Colonic mucosa (tissue), 4 donors: ENCODE results near the gene LCP2. TPM values are rescaled to one million over a fixed set of nuclear protein-coding genes. Genes with fewer than 3 reads are reported as not detected.

Experiments used
- DNase-seq: peaks from one replicate; pipeline ENCODE4 v3.0.0-alpha.2; 2020
- H3K27ac ChIP-seq: fragments of 200-600 bp; one replicate; pipeline ENCODE4 v1.8.0; 2021
- H3K27me3 ChIP-seq: fragments of 200-600 bp; one replicate; pipeline ENCODE4 v1.8.0; 2021
- H3K36me3 ChIP-seq: fragments of 200-600 bp; one replicate; pipeline ENCODE4 v1.8.0; 2021
- H3K4me1 ChIP-seq: fragments of 200-600 bp; one replicate; pipeline ENCODE4 v1.8.0; 2021; ENCODE audit warnings: mild to moderate bottlenecking
- H3K4me3 ChIP-seq: fragments of 200-600 bp; one replicate; pipeline ENCODE4 v1.8.0; 2021
- H3K9ac ChIP-seq, 2 donors: one replicate each; pipeline ENCODE4 v1.7.0; 2013; ENCODE audit warnings: control low read depth in 2 of 2, low read depth in 2 of 2, low read length in 2 of 2
- H3K9me3 ChIP-seq: fragments of 200-600 bp; one replicate; pipeline ENCODE4 v1.8.0; 2021
- intact Hi-C: fragments of 100-400 bp; cut with DNase I; formaldehyde crosslinking; loops from one replicate; pipeline ENCODE4 v1.14.1; 2022
- total RNA-seq, 2 donors: library from RNA; stranded (reverse); fragmentation: NEBNext Ultra II Directional in 1 of 2; extraction: Animal tissue kit (Norgen Biotek cat#: 25700) in 1 of 2; gene quantifications; one replicate each; pipeline ENCODE4 v1.2.1, GENCODE V29; 2021
- TF ChIP-seq, protein P1 (sequence below): fragments of 200-600 bp; IDR thresholded peaks from one replicate; pipeline ENCODE4 v1.8.0; 2022; ENCODE audit warnings: antibody characterized with exemption, mild to moderate bottlenecking
- donor health status: healthy.
- donor health status: DM: no; HTN: no; CAD: no.
- donor health status: DM: no; HTN: no; CAD: no.

The LCP2 gene
- total RNA-seq, 2 donors from 2014 or later = 8.0 to 13.4 TPM

DNA sequence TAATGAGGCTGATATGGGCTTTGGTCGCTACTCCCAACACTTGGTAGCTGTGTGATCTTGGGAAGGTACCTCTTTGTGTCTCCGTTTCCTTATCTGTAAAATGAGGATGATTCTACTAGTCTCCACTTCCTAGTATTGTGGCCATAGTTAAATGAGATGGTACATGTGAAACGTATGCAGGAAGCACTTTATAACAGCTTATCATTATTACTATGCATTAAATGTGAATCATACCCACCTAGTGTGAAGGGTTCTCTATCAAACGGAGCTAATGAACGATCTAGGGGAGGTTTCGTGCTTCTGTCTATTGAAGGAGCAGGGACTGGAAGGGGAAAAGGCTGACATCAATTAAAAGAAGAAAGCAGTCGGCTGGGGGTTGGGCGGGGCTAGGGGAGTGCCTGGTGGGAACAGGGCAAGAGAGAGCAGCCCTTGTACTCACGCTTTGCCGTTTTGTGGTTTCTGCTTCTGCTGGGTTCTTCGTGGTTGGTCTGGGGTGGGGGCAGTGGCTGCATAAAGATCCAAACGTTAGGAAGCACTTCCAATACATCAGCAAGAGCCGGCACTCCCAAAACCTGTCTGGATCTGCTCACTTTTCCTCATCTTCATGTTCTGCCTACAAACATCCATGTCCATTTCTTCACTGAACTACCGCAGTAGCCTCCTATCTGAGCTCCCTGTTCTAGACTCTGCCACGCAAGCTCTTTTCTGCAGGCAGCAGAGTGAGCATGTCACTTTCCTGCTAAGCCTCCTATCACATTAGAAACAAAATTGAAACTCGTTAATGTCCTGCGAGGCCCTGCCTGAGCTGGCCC lies 30.8 kb downstream of the LCP2 start:
- H3K9me3 ChIP-seq = no peaks in the 10 kb centered on the region
- no peak overlapping the region for H3K9ac ChIP-seq
- TF ChIP-seq, protein P1, sequence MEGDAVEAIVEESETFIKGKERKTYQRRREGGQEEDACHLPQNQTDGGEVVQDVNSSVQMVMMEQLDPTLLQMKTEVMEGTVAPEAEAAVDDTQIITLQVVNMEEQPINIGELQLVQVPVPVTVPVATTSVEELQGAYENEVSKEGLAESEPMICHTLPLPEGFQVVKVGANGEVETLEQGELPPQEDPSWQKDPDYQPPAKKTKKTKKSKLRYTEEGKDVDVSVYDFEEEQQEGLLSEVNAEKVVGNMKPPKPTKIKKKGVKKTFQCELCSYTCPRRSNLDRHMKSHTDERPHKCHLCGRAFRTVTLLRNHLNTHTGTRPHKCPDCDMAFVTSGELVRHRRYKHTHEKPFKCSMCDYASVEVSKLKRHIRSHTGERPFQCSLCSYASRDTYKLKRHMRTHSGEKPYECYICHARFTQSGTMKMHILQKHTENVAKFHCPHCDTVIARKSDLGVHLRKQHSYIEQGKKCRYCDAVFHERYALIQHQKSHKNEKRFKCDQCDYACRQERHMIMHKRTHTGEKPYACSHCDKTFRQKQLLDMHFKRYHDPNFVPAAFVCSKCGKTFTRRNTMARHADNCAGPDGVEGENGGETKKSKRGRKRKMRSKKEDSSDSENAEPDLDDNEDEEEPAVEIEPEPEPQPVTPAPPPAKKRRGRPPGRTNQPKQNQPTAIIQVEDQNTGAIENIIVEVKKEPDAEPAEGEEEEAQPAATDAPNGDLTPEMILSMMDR = no peak
- H3K4me1 ChIP-seq = no peaks in the 10 kb centered on the region
- no peak for DNase-seq
- H3K27me3 ChIP-seq = no peaks in the 10 kb centered on the region
- no peaks in the 10 kb centered on the region for H3K36me3 ChIP-seq
- peak overlapping the region; percentile 27 for H3K27ac ChIP-seq
- no peak overlapping the region for H3K4me3 ChIP-seq
- intact Hi-C loops = loop anchor here (5.0 kb wide), 1 partner anchor 151 kb away; no protein-coding TSS in a partner anchor

DNA sequence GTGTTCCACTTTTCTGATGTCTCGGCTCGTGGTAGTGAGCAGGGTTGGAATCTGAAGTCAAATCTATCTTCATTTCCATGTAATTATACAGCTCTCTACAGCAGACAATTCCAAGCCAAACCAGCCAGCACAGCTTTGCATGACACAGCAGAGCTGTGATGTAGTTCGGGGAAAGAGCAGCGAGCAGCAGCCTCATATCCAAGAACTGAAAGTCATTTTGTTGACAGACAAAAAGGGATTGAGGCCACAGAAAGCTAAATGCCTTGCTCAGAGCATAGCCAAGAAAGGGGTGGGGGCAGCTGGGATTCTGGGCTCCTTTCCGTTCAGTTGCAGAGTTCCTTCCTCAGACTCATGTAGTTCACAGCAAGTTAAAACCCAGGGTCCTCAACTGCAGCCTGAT lies 32.1 kb downstream of the LCP2 start:
- no peak overlapping the region for H3K4me3 ChIP-seq
- no peak for DNase-seq
- H3K27me3 ChIP-seq = no peaks in the 10 kb centered on the region
- H3K4me1 ChIP-seq = no peaks in the 10 kb centered on the region
- no peaks in the 10 kb centered on the region for H3K9me3 ChIP-seq
- TF ChIP-seq, protein P1 = no peak
- H3K9ac ChIP-seq = no peak overlapping the region
- intact Hi-C loops = loop anchor here (5.0 kb wide), 1 partner anchor 152 kb away; no protein-coding TSS in a partner anchor
- H3K27ac ChIP-seq = no peak overlapping the region
- H3K36me3 ChIP-seq = no peaks in the 10 kb centered on the region

DNA sequence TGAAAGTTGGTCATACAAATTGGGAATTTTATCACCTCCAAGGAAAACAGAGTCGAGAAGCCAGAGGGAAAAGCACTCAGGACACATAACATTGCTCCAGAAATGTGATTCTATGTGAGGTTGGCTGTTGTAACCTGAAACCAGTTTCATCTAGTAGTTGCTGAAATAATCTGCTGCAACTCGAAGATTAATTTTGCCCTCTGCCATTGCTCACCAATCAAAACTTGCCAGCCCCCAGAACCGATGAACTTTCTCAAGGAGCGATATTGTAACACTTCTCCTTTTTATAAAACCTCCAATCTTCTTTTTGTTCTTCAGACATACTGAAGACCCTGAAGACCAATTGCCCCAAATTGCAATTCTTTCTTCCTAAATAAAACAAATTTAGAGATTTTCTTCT lies 33.7 kb downstream of the LCP2 start:
- no peak overlapping the region for H3K4me3 ChIP-seq
- no peaks in the 10 kb centered on the region for H3K9me3 ChIP-seq
- no peaks in the 10 kb centered on the region for H3K36me3 ChIP-seq
- H3K27me3 ChIP-seq = no peaks in the 10 kb centered on the region
- intact Hi-C loops = no loop called here
- H3K9ac ChIP-seq = no peak overlapping the region
- no peak for DNase-seq
- H3K4me1 ChIP-seq = no peaks in the 10 kb centered on the region
- no peak overlapping the region for H3K27ac ChIP-seq
- TF ChIP-seq, protein P1 = no peak

DNA sequence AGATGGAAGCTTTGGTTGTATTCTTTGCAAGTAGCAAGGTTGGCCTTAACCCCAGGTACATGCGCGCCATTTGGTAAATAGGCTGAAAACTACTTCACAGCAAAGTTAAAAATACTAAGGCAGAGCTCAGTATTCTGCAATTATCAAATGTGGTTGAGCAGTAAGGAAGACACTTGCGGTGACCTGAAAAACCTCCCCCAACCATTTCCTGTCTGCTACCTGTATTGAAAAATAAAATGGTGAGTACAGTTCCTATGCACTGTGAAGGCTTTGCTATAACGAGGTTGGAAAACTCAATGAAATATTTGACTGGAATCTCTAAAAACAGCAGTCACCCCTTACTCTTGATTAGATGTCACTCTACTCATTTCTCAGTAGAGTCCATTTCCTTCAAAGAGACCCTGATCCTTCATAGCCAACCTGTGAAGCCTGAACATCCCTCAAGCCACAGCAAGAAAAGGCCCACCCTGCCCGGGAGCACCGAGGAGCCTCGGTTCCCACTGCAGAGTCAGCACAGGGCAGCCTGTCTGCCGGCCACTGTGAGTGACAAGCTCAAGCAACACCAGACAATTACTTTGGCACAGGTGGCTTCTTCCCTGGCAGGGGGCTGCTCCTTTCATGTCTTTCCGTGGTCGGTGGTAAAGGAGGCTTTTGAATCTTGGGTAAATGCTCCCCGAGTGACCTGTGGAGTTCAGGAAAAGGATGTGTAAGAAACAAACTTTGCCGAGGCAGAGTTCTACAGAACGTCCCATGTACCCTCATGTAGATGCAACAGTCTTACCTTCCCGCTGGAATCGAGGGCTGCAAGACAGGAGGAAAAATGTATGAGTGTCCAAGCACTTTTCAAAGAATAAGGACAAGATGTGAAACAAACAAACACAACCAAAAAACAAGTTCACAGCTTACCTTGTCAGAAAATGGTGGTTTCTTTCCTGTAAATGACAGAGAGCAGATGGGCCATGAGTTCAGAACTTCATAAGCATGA lies 35.2 kb downstream of the LCP2 start:
- TF ChIP-seq, protein P1 = no peak
- H3K27me3 ChIP-seq = no peaks in the 10 kb centered on the region
- no peak overlapping the region for H3K27ac ChIP-seq
- H3K9ac ChIP-seq = no peak overlapping the region
- H3K36me3 ChIP-seq = no peaks in the 10 kb centered on the region
- intact Hi-C loops = no loop called here
- DNase-seq = no peak
- H3K4me3 ChIP-seq = no peak overlapping the region
- no peaks in the 10 kb centered on the region for H3K4me1 ChIP-seq
- no peaks in the 10 kb centered on the region for H3K9me3 ChIP-seq

DNA sequence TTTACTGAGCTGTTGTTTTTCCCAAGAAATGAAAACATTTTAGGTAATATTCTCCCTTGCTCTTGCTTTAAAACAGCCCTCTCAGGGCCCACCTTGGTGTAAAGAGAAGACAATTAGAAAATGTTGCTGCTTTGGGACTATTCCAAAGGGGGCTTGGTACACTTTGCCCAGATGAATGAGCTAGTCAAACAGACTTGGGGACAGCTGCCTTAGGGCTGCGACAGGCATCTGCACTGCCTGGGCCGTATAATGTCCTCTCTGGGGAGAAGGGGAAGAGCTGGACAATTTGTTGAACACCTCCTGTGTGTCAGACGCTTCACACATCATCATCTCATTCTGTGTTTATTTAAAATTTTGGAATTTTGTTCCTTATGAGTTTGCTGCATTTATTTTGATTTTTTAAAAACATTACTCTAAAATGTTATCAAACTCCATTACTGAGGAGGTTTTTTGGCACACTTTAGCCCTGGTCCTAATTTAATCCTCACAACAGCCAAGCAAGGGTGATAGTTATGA lies 36.0 kb downstream of the LCP2 start:
- no peaks in the 10 kb centered on the region for H3K27me3 ChIP-seq
- intact Hi-C loops = no loop called here
- no peak overlapping the region for H3K9ac ChIP-seq
- H3K4me1 ChIP-seq = no peaks in the 10 kb centered on the region
- no peaks in the 10 kb centered on the region for H3K9me3 ChIP-seq
- DNase-seq = no peak
- H3K36me3 ChIP-seq = no peaks in the 10 kb centered on the region
- no peak overlapping the region for H3K27ac ChIP-seq
- TF ChIP-seq, protein P1 = no peak
- H3K4me3 ChIP-seq = no peak overlapping the region
